HG02678 (cell line): Measurements from ENCODE around the gene EHD4.
A peak's percentile ranks its signal among the peaks of the same experiment; 100 is the strongest.

ENCODE experiments used
- ATAC-seq: cut with Tn5 transposase; IDR thresholded peaks from one replicate; pipeline ENCODE4 v1.9.1; 2021; ENCODE audit warnings: mild to moderate bottlenecking, moderate library complexity; ENCODE audit not compliant: unreplicated experiment

EHD4 gene

GRCh38 chr15:41937568-41937923 is 34.8 kb downstream of the EHD4 start:
- no peak for ATAC-seq

- ATAC-seq = peak; percentile 55
Measured at GRCh38 chr15:41936649-41937567, 35.4 kb downstream of the EHD4 start.

GRCh38 chr15:41936155-41936554 is 36.2 kb downstream of the EHD4 start:
- ATAC-seq = no peak

GRCh38 chr15:41935566-41936020 is 36.8 kb downstream of the EHD4 start:
- ATAC-seq = no peak

- ATAC-seq = no peak
Measured at GRCh38 chr15:41934843-41935242, 37.5 kb downstream of the EHD4 start.

GRCh38 chr15:41933771-41934170 is 38.6 kb downstream of the EHD4 start:
- ATAC-seq = no peak

GRCh38 chr15:41933326-41933725 is 39.0 kb downstream of the EHD4 start:
- ATAC-seq = no peak

- ATAC-seq = no peak
Measured at GRCh38 chr15:41932511-41933289, 39.7 kb downstream of the EHD4 start.

- no peak for ATAC-seq
Measured at GRCh38 chr15:41932101-41932500, 40.3 kb downstream of the EHD4 start.

GRCh38 chr15:41930867-41931222 is 41.5 kb downstream of the EHD4 start:
- no peak for ATAC-seq

GRCh38 chr15:41930221-41930866 is 42.0 kb downstream of the EHD4 start:
- ATAC-seq = no peak

GRCh38 chr15:41928637-41929620 is 43.4 kb downstream of the EHD4 start:
- ATAC-seq = peak; percentile 76

- ATAC-seq = no peak
Measured at GRCh38 chr15:41928100-41928499, 44.3 kb downstream of the EHD4 start.

- ATAC-seq = no peak
Measured at GRCh38 chr15:41927536-41927935, 44.8 kb downstream of the EHD4 start.

- ATAC-seq = no peak
Measured at GRCh38 chr15:41926185-41927056, 45.9 kb downstream of the EHD4 start.

GRCh38 chr15:41925086-41925608 is 47.2 kb downstream of the EHD4 start:
- ATAC-seq = no peak

GRCh38 chr15:41923401-41923997 is 48.9 kb downstream of the EHD4 start:
- ATAC-seq = no peak

GRCh38 chr15:41922353-41922752 is 50.0 kb downstream of the EHD4 start:
- ATAC-seq = no peak

- no peak for ATAC-seq
Measured at GRCh38 chr15:41921639-41922038, 50.7 kb downstream of the EHD4 start.
